Activated T-helper 2 cell treated with anti-CD3 and anti-CD28 coated beads, Interferon-gamma antibody, Interleukin-2, Interleukin-4, amounts not matched to agents 10 μg/mL and 5 μg/mL and 100 μg/mL, durations not matched to agents 14 hours and 24 hours and 36 hours (primary cell): ENCODE data around the gene LAMB4. TPM values are rescaled to one million over a fixed set of nuclear protein-coding genes. Genes with fewer than 3 reads are reported as not detected.

Experiments used
- DNase-seq: peaks from one replicate; pipeline ENCODE4 v3.0.0; 2021; ENCODE audit warnings: low spot score
- H3K27ac Mint-ChIP-seq: one replicate; pipeline ENCODE4 v1.8.0; 2021; ENCODE audit warnings: mixed read lengths
- H3K27me3 Mint-ChIP-seq: one replicate; pipeline ENCODE4 v1.8.0; 2021; ENCODE audit warnings: low read depth, mixed read lengths
- H3K36me3 Mint-ChIP-seq: one replicate; pipeline ENCODE4 v1.8.0; 2021; ENCODE audit warnings: low read depth, mixed read lengths
- H3K4me1 Mint-ChIP-seq: one replicate; pipeline ENCODE4 v1.8.0; 2021; ENCODE audit warnings: low read depth, mixed read lengths
- H3K4me3 Mint-ChIP-seq: one replicate; pipeline ENCODE4 v1.8.0; 2021; ENCODE audit warnings: low read depth, mild to moderate bottlenecking, moderate library complexity, mixed read lengths
- H3K9me3 Mint-ChIP-seq: one replicate; pipeline ENCODE4 v1.8.0; 2021; ENCODE audit warnings: mixed read lengths
- intact Hi-C: fragments of 100-400 bp; cut with micrococcal nuclease; formaldehyde crosslinking; loops from one replicate; pipeline ENCODE4 v1.15.1; 2023
- total RNA-seq: library from RNA; stranded (reverse); gene quantifications from 2 replicates; pipeline ENCODE4 v1.2.3, GENCODE V29; 2022

Gene LAMB4
- total RNA-seq, 1 donor from 2014 or later: not detected

- no peak overlapping the region for H3K27ac Mint-ChIP-seq
- H3K9me3 Mint-ChIP-seq: no peaks in the 10 kb centered on the region
- no peaks in the 10 kb centered on the region for H3K36me3 Mint-ChIP-seq
- no peak for DNase-seq
- H3K4me3 Mint-ChIP-seq: no peak overlapping the region
- no peaks in the 10 kb centered on the region for H3K4me1 Mint-ChIP-seq
- intact Hi-C loops: no loop called here
- H3K27me3 Mint-ChIP-seq: peaks cover 7% of the 10 kb centered on the region
Measured at GRCh38 chr7:108067844-108068243, 62.3 kb downstream of the LAMB4 start.

GRCh38 chr7:108066486-108066885, 63.7 kb downstream of the LAMB4 start:
- no peak for DNase-seq
- H3K4me1 Mint-ChIP-seq: no peaks in the 10 kb centered on the region
- intact Hi-C loops: no loop called here

GRCh38 chr7:108063520-108063933, 66.6 kb downstream of the LAMB4 start:
- Mint-ChIP-seq H3K4me1 (no peaks in the 10 kb centered on the region), H3K27me3 (peaks cover 4% of the 10 kb centered on the region), H3K4me3 (no peak overlapping the region), H3K27ac (no peak overlapping the region), H3K9me3 (no peaks in the 10 kb centered on the region), H3K36me3 (no peaks in the 10 kb centered on the region)
- intact Hi-C loops: no loop called here
- DNase-seq: no peak

More at GRCh38 chr7:108066486-108066885, 63.7 kb downstream of the LAMB4 start:
- H3K4me3 Mint-ChIP-seq: no peak overlapping the region
- no peak overlapping the region for H3K27ac Mint-ChIP-seq
- no peaks in the 10 kb centered on the region for H3K36me3 Mint-ChIP-seq
- H3K27me3 Mint-ChIP-seq: peaks cover 5% of the 10 kb centered on the region
- H3K9me3 Mint-ChIP-seq: no peaks in the 10 kb centered on the region

- no peak overlapping the region for H3K4me3 Mint-ChIP-seq
- intact Hi-C loops: no loop called here
Measured at GRCh38 chr7:108062250-108063014, 67.7 kb downstream of the LAMB4 start.

GRCh38 chr7:108059526-108059925, 70.6 kb downstream of the LAMB4 start:
- Mint-ChIP-seq H3K9me3 (no peaks in the 10 kb centered on the region), H3K27me3 (no peaks in the 10 kb centered on the region), H3K4me1 (no peaks in the 10 kb centered on the region), H3K27ac (no peak overlapping the region), H3K36me3 (no peaks in the 10 kb centered on the region), H3K4me3 (no peak overlapping the region)
- DNase-seq: no peak
- intact Hi-C loops: no loop called here

More at GRCh38 chr7:108062250-108063014, 67.7 kb downstream of the LAMB4 start:
- no peak overlapping the region for H3K27ac Mint-ChIP-seq
- no peak for DNase-seq
- H3K27me3 Mint-ChIP-seq: no peaks in the 10 kb centered on the region
- H3K36me3 Mint-ChIP-seq: no peaks in the 10 kb centered on the region
- no peaks in the 10 kb centered on the region for H3K9me3 Mint-ChIP-seq
- no peaks in the 10 kb centered on the region for H3K4me1 Mint-ChIP-seq

GRCh38 chr7:108057951-108058481, 72.1 kb downstream of the LAMB4 start:
- H3K4me3 Mint-ChIP-seq: no peak overlapping the region
- intact Hi-C loops: no loop called here
- H3K36me3 Mint-ChIP-seq: no peaks in the 10 kb centered on the region
- no peaks in the 10 kb centered on the region for H3K4me1 Mint-ChIP-seq
- DNase-seq: no peak
- no peaks in the 10 kb centered on the region for H3K9me3 Mint-ChIP-seq
- H3K27ac Mint-ChIP-seq: no peak overlapping the region
- peaks cover 3% of the 10 kb centered on the region for H3K27me3 Mint-ChIP-seq

GRCh38 chr7:108055611-108056021, 74.5 kb downstream of the LAMB4 start:
- Mint-ChIP-seq H3K9me3 (no peaks in the 10 kb centered on the region), H3K4me1 (no peaks in the 10 kb centered on the region), H3K4me3 (no peak overlapping the region), H3K36me3 (no peaks in the 10 kb centered on the region), H3K27ac (no peak overlapping the region), H3K27me3 (peaks cover 13% of the 10 kb centered on the region)
- DNase-seq: no peak
- intact Hi-C loops: no loop called here

GRCh38 chr7:108054537-108054936, 75.6 kb downstream of the LAMB4 start:
- no peak overlapping the region for H3K27ac Mint-ChIP-seq
- no peaks in the 10 kb centered on the region for H3K4me1 Mint-ChIP-seq
- no peak for DNase-seq
- H3K27me3 Mint-ChIP-seq: peaks cover 13% of the 10 kb centered on the region
- intact Hi-C loops: no loop called here
- no peaks in the 10 kb centered on the region for H3K36me3 Mint-ChIP-seq
- H3K4me3 Mint-ChIP-seq: no peak overlapping the region
- no peaks in the 10 kb centered on the region for H3K9me3 Mint-ChIP-seq

GRCh38 chr7:108053250-108053649, 76.9 kb downstream of the LAMB4 start:
- no peaks in the 10 kb centered on the region for H3K4me1 Mint-ChIP-seq
- H3K36me3 Mint-ChIP-seq: no peaks in the 10 kb centered on the region
- no peak overlapping the region for H3K4me3 Mint-ChIP-seq
- no peaks in the 10 kb centered on the region for H3K9me3 Mint-ChIP-seq
- intact Hi-C loops: no loop called here
- H3K27ac Mint-ChIP-seq: no peak overlapping the region
- peaks cover 13% of the 10 kb centered on the region for H3K27me3 Mint-ChIP-seq
- no peak for DNase-seq

- Mint-ChIP-seq H3K4me3 (no peak overlapping the region), H3K4me1 (no peaks in the 10 kb centered on the region), H3K27me3 (peaks cover 13% of the 10 kb centered on the region), H3K9me3 (no peaks in the 10 kb centered on the region), H3K36me3 (no peaks in the 10 kb centered on the region), H3K27ac (no peak overlapping the region)
- DNase-seq: no peak
- intact Hi-C loops: no loop called here
Measured at GRCh38 chr7:108051454-108051853, 78.7 kb downstream of the LAMB4 start.

- Mint-ChIP-seq H3K4me3 (no peak overlapping the region), H3K27me3 (peaks cover 13% of the 10 kb centered on the region), H3K9me3 (no peaks in the 10 kb centered on the region), H3K36me3 (no peaks in the 10 kb centered on the region), H3K27ac (no peak overlapping the region), H3K4me1 (no peaks in the 10 kb centered on the region)
- no peak for DNase-seq
- intact Hi-C loops: no loop called here
Measured at GRCh38 chr7:108049962-108050361, 80.2 kb downstream of the LAMB4 start.

GRCh38 chr7:108048422-108048821, 81.7 kb downstream of the LAMB4 start:
- Mint-ChIP-seq H3K9me3 (no peaks in the 10 kb centered on the region), H3K36me3 (no peaks in the 10 kb centered on the region), H3K27ac (no peak overlapping the region), H3K4me3 (no peak overlapping the region), H3K4me1 (no peaks in the 10 kb centered on the region), H3K27me3 (peaks cover 15% of the 10 kb centered on the region)
- intact Hi-C loops: no loop called here
- no peak for DNase-seq

GRCh38 chr7:108046952-108047506, 83.1 kb downstream of the LAMB4 start:
- H3K27ac Mint-ChIP-seq: no peak overlapping the region

More at GRCh38 chr7:108046952-108047506, 83.1 kb downstream of the LAMB4 start:
- Mint-ChIP-seq H3K4me3 (no peak overlapping the region), H3K36me3 (no peaks in the 10 kb centered on the region), H3K4me1 (no peaks in the 10 kb centered on the region), H3K9me3 (no peaks in the 10 kb centered on the region), H3K27me3 (peaks cover 13% of the 10 kb centered on the region)
- DNase-seq: no peak
- intact Hi-C loops: no loop called here
